GM19468 (cell line): ENCODE data around the gene ERBB2.
"Not testable (repeated sequence)": the region's sequence is repeated elsewhere in the genome, so short reads cannot be mapped to it uniquely, and the experiment has no call there.

ENCODE experiments used
- ATAC-seq: cut with Tn5 transposase; IDR thresholded peaks from one replicate; pipeline ENCODE4 v1.9.1; 2021; ENCODE audit warnings: mild to moderate bottlenecking, moderate library complexity, moderate number of reproducible peaks; ENCODE audit not compliant: unreplicated experiment; ENCODE audit errors: extremely low read depth

ERBB2 gene

DNA sequence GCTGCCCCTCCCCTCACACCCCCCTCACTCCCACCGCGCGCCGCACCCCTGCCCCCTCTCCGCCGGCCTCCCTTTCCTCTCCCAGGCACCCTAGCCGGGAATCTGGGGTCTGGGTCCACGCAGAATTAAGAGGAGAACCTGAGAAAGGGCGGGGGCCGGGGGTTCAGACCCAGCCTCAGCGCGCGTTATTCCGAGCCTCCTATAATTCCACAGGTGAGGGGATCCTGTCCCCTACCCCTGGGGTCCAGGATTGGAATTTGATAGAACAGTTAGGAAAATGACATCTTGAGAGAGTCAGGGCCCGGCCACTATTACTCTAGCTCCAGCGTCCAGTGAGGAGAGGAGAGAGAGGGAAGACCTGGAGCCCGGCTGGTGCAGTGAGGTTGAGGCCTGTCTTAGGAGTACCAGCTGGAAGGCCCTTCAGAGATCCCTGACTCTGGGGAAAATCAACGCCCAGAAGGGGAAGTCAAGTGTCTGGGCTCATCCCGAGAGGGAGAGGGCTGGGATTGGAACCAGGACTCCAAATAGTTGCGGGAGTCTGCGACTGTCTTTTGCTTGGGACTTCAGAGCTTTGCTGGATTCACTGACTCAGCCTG, 55.2 kb downstream of the ERBB2 start:
- ATAC-seq, result no peak

DNA sequence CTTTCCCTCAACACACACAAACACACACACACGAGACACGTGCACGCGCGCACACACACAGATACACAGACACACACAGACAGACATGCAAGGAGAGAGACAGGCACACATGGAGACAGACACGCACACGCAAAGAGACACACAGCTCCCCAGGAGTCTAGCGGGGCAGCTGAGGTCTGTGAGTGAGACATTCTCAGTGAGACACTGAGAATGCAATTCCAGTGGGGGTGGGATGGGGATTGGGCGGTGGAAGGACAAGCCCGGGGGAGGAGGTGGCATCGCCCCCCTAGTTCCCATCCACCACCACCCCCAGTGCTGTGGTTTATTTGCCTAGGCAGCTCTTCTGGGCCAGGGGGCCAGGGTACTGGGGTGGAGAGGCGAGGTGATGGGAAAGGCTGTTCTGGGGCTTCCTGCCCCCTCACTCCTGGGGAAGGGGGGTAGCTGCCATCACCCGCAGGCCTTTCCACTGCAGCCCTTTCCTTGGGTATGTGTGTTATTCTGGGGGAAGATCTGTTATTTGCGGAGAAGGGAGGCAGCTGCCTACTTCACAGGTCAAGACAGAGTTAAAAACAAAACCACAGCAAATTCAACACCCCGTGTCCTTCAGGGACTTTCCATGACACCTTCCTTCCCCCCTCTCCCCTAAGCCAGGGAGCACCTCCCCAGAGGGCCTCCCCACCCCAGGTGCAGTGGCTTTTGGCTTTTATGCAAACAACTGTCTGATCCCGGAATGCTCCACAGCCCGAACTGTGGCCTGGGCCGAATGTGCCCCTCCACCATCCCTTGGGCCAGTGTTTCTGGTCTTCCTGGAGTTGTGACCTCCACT, 55.9 kb downstream of the ERBB2 start:
- no peak for ATAC-seq

GRCh38 chr17:39756380-39757079, 56.7 kb downstream of the ERBB2 start:
- ATAC-seq, result no peak

- ATAC-seq, result no peak
Observed at GRCh38 chr17:39757176-39757662, 57.4 kb downstream of the ERBB2 start.

DNA sequence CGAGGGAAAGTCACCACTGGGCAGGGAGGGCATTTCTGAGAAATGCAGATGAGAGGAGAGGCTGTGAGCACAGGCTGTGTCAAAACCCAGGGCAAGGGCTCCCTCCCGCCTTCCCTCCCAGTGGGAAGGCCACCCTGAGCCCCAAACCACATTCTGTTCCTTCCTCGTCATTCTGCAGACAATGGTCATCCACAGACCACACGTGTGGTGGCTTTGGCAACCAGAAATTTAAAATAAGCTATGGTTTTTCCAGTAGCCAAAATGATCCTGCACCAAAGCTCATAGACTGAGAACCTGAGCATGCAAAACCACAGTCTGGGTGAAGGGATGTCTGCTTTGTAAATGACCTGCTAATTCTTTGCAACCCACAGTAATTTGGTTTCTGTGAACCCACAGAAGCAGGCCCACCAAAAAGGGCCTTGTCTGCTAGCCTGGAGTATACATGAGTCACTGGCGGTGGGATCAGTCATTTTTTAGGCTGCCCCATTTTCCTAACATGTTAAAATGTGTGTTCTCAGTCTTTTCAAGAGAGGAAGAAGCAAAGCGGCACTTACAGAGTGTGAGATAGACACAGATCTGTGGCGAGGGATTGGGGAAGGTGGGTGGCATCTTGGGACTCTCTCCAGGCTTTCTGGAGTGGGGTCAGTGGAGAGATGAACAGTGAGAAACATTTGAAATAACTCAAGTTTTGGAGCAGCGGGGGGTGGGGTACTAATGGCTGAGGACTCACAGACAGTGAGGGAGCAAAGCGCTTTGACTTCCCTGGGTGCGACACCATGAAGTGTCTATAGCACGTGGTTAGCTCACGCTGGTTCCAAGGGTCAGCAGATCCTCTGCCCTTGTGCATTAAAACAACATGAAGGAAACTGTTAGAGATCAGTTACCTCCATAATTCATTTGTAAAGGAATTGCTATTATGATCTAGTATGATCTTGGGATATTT, 58.3 kb downstream of the ERBB2 start:
- no peak for ATAC-seq

DNA sequence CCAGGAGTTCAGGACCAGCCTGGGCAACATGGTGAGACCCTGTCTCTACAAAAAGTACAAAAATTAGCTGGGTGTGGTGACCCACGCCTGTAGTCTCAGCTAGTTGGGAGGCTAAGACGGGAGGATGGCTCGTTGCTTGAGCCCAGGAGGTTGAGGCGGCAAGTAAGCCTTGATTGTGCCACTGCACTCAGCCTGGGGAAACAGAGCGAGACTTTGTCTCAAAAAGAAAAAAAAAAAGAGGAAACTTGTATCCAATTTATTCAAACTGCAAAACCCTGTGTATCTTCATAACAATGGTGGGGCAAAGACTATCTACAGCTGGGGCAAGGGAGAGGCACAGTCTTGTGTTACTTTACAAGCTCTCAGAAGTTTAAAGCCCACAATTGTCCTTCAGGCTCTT, 59.3 kb downstream of the ERBB2 start:
- ATAC-seq, result no peak

GRCh38 chr17:39761861-39762496, 62.1 kb downstream of the ERBB2 start:
- ATAC-seq, result no peak

DNA sequence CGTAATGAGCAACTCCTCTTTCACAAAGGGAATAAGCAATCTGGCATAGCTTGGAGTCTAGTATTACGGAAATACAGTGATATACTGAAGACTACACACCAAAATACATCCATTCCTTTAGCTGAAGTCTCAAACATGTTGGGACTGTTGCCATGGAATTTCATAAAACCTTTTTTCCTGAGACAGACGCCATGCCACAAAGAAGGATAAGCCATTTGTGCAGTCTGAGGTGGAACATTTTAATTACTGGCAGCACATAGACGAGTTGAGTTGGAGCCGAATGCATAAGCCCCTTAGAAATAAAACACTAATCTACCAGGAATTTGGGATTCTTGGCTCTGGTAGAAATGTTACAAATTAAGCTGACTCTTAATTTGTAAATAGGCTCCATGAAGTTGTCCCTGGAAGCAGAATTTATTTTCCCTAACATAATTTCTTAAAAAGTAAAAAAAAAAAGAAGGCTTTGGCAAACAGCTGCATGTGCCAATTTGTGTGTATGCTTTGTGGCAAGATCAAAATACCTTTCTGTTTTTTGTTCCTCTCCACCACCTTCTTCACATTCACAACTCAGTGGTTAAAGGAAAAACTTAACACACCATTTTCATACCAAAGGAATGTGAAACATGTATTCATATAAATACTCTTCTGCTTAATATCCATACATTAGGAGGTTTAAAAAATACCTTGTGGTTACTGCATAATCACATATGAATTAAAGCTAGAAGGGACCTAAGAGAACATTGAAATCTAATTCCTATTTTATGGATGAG, 63.4 kb downstream of the ERBB2 start:
- no peak for ATAC-seq

DNA sequence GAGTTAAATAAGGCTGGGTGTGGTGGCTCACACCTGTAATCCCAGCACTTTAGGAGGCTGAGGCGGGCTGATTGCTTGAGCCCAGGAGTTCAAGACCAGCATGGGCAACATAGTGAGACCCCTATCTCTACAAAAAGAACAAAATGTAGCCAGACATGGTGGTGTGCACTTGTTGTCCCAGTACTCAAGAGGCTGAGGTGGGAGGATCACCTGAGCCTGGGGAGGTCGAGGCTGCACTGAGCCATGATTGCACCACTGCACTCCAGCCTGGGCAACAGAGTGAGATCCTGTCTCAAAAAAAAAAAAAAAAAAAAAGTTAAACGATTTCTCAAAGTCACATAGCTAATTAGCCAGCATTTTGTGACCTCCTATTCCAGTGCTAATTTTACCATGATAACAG, 64.3 kb downstream of the ERBB2 start:
- not testable (repeated sequence) for ATAC-seq

DNA sequence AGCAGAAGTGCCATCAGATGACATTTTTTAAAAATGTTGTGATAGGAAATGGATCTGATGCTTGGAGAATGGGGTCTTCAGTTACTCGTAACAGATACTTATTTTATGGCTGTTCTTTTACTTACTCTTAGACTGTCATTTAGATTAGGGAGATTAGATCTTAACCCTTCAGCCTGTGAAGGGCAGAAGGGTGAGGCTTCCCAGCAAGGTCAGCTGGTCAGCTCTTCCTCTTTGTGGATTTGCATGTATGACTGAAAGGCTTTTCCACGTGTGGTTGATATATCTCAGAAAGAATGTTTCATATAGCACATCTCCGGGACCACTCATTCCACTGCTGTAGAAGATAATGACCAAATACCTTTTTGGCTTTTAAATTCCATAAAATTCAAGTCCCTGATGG, 65.3 kb downstream of the ERBB2 start:
- ATAC-seq, result no peak

GRCh38 chr17:39765766-39766165, 65.9 kb downstream of the ERBB2 start:
- ATAC-seq, result no peak

- ATAC-seq, result no peak
Observed at GRCh38 chr17:39767147-39767546, 67.3 kb downstream of the ERBB2 start.

- ATAC-seq, result no peak
Observed at GRCh38 chr17:39769974-39770587, 70.2 kb downstream of the ERBB2 start.

- no peak for ATAC-seq
Observed at GRCh38 chr17:39772415-39772814, 72.6 kb downstream of the ERBB2 start.

DNA sequence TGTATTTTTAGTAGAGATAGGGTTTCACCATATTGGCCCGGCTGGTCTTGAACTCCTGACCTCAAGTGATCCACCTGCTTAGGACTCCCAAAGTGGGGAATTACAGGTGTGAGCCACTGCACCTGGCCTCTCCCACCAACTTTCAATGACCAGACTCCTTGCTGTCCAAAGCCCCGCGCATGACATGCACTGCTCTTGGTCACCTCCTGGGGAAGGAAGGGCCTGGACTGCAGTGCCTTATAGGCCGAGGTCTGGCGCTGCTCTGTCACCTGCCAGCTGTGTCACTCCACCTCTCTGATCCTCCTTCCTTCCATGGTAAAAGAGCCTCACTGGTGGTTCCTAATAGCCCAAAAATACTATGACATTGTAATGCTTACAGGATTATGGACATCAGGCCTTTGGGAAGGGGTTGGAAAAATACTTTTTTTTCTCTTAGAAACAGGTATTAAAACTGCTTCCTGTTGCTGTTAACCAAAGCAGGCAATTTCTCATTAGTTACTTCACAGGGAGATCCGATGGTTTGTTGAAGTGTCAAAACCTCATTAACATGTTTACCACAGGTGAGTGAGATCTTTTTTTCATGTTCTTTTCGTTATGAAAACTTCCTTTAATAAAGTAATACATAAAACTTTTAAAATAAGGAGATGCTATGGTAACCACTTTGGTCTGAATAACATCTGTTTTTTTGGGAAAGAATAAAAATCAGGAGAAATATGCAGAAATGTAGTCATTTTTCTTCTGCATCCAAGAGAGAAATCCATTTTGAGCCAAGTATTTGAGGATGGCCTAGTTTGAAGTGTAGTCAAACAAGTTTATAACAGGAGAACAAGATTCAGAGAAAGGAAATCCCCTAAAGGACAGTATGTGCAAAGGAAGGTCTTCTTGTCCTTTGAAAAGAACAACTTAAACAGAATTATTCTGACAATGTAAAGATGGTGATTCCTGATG, 73.4 kb downstream of the ERBB2 start:
- ATAC-seq, result no peak

GRCh38 chr17:39774047-39774446, 74.2 kb downstream of the ERBB2 start:
- no peak for ATAC-seq

DNA sequence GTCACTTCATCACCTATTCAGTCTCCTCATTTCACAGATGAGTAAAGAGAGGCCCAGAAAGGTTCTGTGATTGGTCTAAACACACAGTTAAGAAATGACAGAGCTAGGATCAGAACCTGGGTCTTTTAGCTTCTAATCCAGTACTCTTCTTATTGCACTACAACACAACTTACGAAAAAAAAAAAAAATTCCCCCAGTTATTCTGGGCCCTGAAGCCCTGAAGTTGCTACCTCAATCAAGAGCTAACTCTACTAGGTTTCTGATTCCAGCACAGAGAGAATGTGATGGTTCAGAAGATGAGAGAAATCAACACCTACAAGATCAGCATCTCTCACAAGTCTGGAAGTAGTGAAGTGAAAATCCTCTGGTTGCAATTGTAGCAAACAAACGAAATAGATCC, 75.2 kb downstream of the ERBB2 start:
- ATAC-seq, result no peak
